Small intestine (tissue), 7 donors: ENCODE results near the gene EHMT1. TPM values are rescaled to one million over a fixed set of nuclear protein-coding genes. Genes with fewer than 3 reads are reported as not detected.

Experiments used
- DNase-seq, 2 donors: peaks; one replicate each; pipeline versions ENCODE4 v3.0.0 to v3.0.0-alpha.2; 2013
- FAIRE-seq: peaks from 2 replicates; lab custom pipeline; 2012; peaks lifted over from hg19 to GRCh38; lab: Jason Lieb, UNC
- H3K27ac ChIP-seq, 3 donors: one replicate each; pipeline ENCODE4 v1.5.1; 2013; ENCODE audit warnings: low read length in 2 of 3, mild to moderate bottlenecking in 2 of 3, control low read depth in 1 of 3, inconsistent platforms in 1 of 3, low read depth in 1 of 3, moderate library complexity in 1 of 3
- H3K27me3 ChIP-seq, 3 donors: one replicate each; pipeline ENCODE4 v1.6.1; 2013; ENCODE audit warnings: low read length in 3 of 3, inconsistent platforms in 1 of 3; ENCODE audit not compliant: control insufficient read depth in 3 of 3, insufficient read depth in 3 of 3
- H3K36me3 ChIP-seq, 3 donors: one replicate each; pipeline ENCODE4 v1.6.1; 2013; ENCODE audit warnings: low read length in 3 of 3, inconsistent platforms in 1 of 3, low read depth in 1 of 3, mild to moderate bottlenecking in 1 of 3, moderate library complexity in 1 of 3; ENCODE audit not compliant: control insufficient read depth in 3 of 3, insufficient read depth in 2 of 3
- H3K4me1 ChIP-seq, 3 donors: one replicate each; pipeline ENCODE4 v1.6.1; 2013; ENCODE audit warnings: low read length in 2 of 3, inconsistent platforms in 1 of 3, low read depth in 1 of 3, mild to moderate bottlenecking in 1 of 3, moderate library complexity in 1 of 3; ENCODE audit not compliant: control insufficient read depth in 3 of 3, insufficient read depth in 2 of 3
- H3K4me3 ChIP-seq, 3 donors: one replicate each; pipeline ENCODE4 v1.5.1; 2013; ENCODE audit warnings: low read length in 3 of 3, control low read depth in 1 of 3, inconsistent platforms in 1 of 3, low read depth in 1 of 3, mild to moderate bottlenecking in 1 of 3, moderate library complexity in 1 of 3
- H3K9me3 ChIP-seq, 2 donors: one replicate each; pipeline ENCODE4 v1.6.1; 2013; ENCODE audit warnings: low read depth in 1 of 2, low read length in 1 of 2; ENCODE audit not compliant: control insufficient read depth in 2 of 2, insufficient read depth in 1 of 2
- WGBS, 3 donors: extraction: QIAGEN DNeasy Blood & Tissue Kit; methylation state at CpG; one replicate each; pipeline ENCODE4 v1.1.7; 2013; 5-methylcytosine and 5-hydroxymethylcytosine counted together
- polyA plus RNA-seq, 4 donors: library from polyadenylated mRNA; stranded (reverse) in 3 of 4; unstranded in 1 of 4; fragments of 200-250 nt in 3 of 4; fragments of 120-200 nt in 1 of 4; gene quantifications; one replicate each; pipeline versions ENCODE4 v1.2.1 to v1.2.3, GENCODE V29; 2013
- donor health status: healthy with polysubstance abuse.
- donor health status: control.
- donor health status: control.
- donor health status: Bipolar disorder and iron deficiency.
- donor health status: healthy.

EHMT1 gene
- polyA plus RNA-seq, 4 donors, result 35.2 to 53.9 (median 39.1) TPM

DNA sequence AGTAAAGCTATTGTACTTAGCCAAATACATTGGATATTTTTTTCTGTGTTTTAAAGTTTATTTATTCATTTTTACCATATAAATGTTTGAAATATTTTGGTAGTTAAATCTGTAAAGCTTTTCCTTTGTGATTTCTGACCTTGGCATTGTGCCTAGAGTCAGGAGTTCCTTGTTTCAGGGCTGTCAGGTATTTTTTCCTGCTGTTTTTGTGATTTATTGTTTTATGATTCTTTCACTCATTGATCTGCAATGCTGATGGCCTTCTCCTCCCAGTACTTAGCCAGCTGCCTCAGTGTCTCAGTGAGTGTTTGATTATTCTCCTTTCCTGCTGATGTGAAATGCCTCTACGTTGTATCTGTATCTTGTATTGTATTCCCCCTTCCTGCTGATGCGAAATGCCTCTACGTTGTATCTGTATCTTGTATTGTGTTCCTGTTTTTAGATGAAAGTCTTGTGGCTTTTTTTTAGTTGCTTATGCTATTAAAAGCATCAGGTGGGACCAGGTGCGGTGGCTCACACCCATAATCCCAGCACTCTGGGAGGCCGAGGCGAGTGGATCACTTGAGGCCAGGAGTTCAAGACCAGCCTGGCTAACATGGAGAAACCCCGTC is 61.0 kb downstream of the EHMT1 start:
- no peak for FAIRE-seq
- peak in 1 of 2 donors; percentile 69 for DNase-seq
- Histone ChIP-seq H3K36me3 (peaks cover 0 to 19% (median 3%) of the 10 kb centered on the region in 3 donors), H3K9me3 (no peaks in the 10 kb centered on the region), H3K4me3 (no peak overlapping the region), H3K27me3 (no peaks in the 10 kb centered on the region), H3K4me1 (peaks cover 0 to 2% (median 0%) of the 10 kb centered on the region in 3 donors), H3K27ac (no peak overlapping the region)
- WGBS, 3 donors, result 26 to 63% (median 45%) methylated on average over 7 of the region's 7 CpGs

DNA sequence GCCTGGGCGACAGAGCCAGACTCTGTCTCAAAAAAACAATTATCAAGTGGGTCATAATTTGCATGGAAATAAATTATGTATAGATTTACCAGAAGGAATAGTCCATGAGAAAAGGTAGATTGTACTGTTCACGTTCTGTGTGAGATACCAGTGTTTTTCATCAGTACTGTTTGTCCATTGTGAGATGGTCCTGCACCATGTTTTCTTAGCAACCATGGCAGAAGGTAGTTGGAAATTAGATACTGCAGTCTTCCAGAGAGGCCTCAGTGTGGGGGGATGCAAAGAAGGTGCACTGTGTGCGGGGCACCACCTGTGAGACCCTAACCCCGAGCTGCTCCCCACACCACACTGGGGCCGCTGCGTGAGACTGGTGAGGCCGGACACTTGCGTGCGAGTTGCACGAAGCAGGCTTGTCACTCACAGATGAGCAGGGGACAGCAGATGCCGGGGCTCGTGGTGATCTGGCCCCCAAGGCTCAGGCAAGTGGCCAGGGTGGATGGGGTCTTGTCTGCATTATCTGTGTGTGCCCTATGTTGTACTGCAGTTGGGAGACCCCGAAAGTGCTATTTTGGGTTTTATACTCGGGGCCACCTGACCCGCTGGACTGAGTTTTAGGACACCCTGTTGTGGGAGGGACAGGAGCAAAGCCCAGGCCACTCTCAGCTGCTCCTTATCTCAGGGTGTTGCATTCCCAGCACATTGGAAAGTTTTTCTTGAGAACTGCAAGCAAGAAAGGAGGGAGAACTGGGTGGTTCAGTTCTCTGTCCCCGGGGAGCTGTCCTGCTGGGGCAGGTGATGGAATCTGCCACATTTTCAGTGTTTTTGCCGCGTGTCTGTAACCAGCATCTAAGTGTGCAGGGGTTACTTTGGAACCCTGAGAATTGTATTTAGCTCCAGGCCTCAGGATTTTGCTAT is 61.9 kb downstream of the EHMT1 start:
- H3K36me3 ChIP-seq, result peaks cover 0 to 19% (median 3%) of the 10 kb centered on the region in 3 donors
- WGBS, 3 donors, result 73 to 83% (median 76%) methylated on average over 18 of the region's 18 CpGs
- no peaks in the 10 kb centered on the region for H3K27me3 ChIP-seq
- H3K27ac ChIP-seq, result no peak overlapping the region
- FAIRE-seq (no peak), DNase-seq (no peak)
- H3K4me3 ChIP-seq, result no peak overlapping the region
- H3K4me1 ChIP-seq, result peaks cover 0 to 2% (median 0%) of the 10 kb centered on the region in 3 donors
- H3K9me3 ChIP-seq, result no peaks in the 10 kb centered on the region

DNA sequence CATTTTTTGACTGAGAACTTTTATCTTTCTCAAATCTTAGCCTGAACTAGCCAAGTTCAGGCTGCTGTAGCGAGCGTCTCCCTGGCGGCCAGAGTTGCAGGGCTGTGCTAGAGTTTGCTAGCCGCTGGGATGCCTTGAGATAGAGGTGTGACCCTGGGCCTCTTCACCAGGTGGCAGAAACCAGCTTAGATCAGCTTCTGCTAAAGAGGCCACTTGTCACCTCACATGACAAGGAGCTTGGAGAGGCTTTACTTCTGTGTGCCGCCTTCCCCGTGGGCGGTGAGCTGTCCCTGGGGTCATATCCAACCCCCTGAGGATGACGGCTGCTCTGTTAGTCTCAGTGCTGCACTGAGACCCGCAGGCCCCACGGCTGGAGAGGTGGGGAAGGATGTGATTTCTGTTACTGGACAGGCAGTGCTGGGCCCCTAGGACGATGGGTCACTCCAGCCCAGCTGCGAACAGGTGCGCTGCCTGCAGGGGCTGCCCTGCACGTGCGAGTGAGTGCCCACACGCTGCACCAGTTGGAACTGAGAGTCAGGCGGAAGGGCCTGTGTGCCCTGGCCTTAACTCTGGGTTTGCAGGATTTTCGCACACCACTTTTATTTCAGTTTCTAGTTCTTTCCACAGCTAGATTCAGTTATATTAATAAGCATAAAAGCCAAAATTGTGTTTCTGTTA is 63.8 kb downstream of the EHMT1 start:
- DNase-seq, result peak in 1 of 2 donors; percentile 40
- H3K27ac ChIP-seq, result no peak overlapping the region

GRCh38 chr9:137683262-137683864 is 64.6 kb downstream of the EHMT1 start:
- peaks cover 0 to 8% (median 0%) of the 10 kb centered on the region in 3 donors for H3K36me3 ChIP-seq
- no peak overlapping the region for H3K27ac ChIP-seq
- no peak for FAIRE-seq
- WGBS, 3 donors, result 82 to 89% (median 87%) methylated on average over 6 of the region's 6 CpGs
- peaks cover 0 to 2% (median 0%) of the 10 kb centered on the region in 3 donors for H3K4me1 ChIP-seq
- no peak for DNase-seq
- H3K9me3 ChIP-seq, result no peaks in the 10 kb centered on the region
- H3K4me3 ChIP-seq, result no peak overlapping the region
- H3K27me3 ChIP-seq, result no peaks in the 10 kb centered on the region

More for the DNA sequence above, 63.8 kb downstream of the EHMT1 start:
- peaks cover 0 to 2% (median 0%) of the 10 kb centered on the region in 3 donors for H3K4me1 ChIP-seq
- H3K4me3 ChIP-seq, result no peak overlapping the region
- no peak for FAIRE-seq
- H3K9me3 ChIP-seq, result no peaks in the 10 kb centered on the region
- H3K27me3 ChIP-seq, result no peaks in the 10 kb centered on the region
- H3K36me3 ChIP-seq, result peaks cover 0 to 9% (median 3%) of the 10 kb centered on the region in 3 donors
- 83 to 87% (median 84%) methylated on average over 18 of the region's 18 CpGs for WGBS, 3 donors

DNA sequence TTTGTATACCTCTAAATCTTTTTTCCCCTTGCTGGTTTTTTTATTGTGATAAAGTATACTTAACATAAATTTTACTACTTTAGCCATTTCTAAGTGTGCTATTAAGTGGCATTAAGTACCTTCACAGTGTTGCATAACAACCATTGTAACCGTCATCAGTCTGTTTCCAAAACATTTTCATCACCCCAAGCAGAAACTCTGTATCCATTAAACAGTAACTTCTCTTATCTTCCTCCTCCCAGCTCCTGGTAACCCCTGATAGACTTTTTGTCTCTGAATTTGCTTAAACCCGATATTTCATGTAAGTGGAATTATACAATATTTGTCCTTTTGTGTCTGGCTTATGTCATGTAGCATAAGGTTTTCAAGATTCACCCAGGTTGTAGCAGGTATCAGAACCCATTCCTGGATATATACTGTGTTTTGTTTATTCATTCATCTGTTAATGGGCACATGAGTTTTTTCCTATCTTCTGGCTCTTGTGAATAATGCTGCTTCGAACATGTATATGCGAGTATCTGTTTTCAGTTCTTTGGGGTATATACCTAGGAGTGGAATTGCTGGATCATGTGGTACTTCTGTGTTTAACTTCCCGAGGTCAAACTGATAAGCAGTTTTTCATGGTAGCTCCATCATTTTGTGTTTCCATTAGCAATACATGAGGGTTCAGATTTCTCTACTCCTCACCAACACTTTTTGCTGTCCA is 66.4 kb downstream of the EHMT1 start:
- Histone ChIP-seq H3K4me3 (no peak overlapping the region), H3K36me3 (peaks cover 0 to 10% (median 0%) of the 10 kb centered on the region in 3 donors), H3K27ac (no peak overlapping the region), H3K4me1 (no peaks in the 10 kb centered on the region), H3K27me3 (no peaks in the 10 kb centered on the region), H3K9me3 (no peaks in the 10 kb centered on the region)
- no peak for DNase-seq
- WGBS, 3 donors, result 83 to 88% (median 87%) methylated on average over 5 of the region's 5 CpGs
- FAIRE-seq, result no peak

- no peak for DNase-seq
- Histone ChIP-seq H3K9me3 (no peaks in the 10 kb centered on the region), H3K27me3 (no peaks in the 10 kb centered on the region), H3K27ac (no peak overlapping the region), H3K4me3 (no peak overlapping the region), H3K4me1 (no peaks in the 10 kb centered on the region), H3K36me3 (peaks cover 0 to 7% (median 0%) of the 10 kb centered on the region in 3 donors)
- 82 to 90% (median 84%) methylated on average over 5 of the region's 5 CpGs for WGBS, 3 donors
- FAIRE-seq, result no peak
These were observed 67.1 kb downstream of the EHMT1 start for GRCh38 chr9:137685741-137686420.

- Histone ChIP-seq H3K36me3 (peaks cover 0 to 11% (median 0%) of the 10 kb centered on the region in 3 donors), H3K4me3 (no peak overlapping the region), H3K4me1 (no peaks in the 10 kb centered on the region), H3K27me3 (no peaks in the 10 kb centered on the region), H3K27ac (no peak overlapping the region), H3K9me3 (no peaks in the 10 kb centered on the region)
- DNase-seq, result no peak
- no peak for FAIRE-seq
- WGBS, 3 donors, result 93 to 97% (median 94%) methylated on average over 7 of the region's 7 CpGs
These were observed 69.5 kb downstream of the EHMT1 start for GRCh38 chr9:137688261-137688660.
